B cell (primary cell): ENCODE data around the gene BST1.

Source experiments
- CTCF ChIP-seq: fragments of 200-600 bp; IDR thresholded peaks from one replicate; pipeline ENCODE4 v1.8.0; 2022; ENCODE audit warnings: antibody characterized with exemption, mild to moderate bottlenecking
- EZH2 ChIP-seq: IDR thresholded peaks from 2 replicates; pipeline ENCODE4 v1.6.1; 2012; ENCODE audit warnings: borderline replicate concordance, low read depth, mild to moderate bottlenecking, moderate library complexity, low read length; ENCODE audit not compliant: insufficient read depth, poor library complexity, severe bottlenecking

- TF ChIP-seq CTCF: no peak
- no peak for TF ChIP-seq EZH2
Observed at GRCh38 chr4:15689540-15689939, 13.3 kb upstream of the BST1 start.
